ENCODE data around the gene DDX10.

- TF ChIP-seq, protein P1, sequence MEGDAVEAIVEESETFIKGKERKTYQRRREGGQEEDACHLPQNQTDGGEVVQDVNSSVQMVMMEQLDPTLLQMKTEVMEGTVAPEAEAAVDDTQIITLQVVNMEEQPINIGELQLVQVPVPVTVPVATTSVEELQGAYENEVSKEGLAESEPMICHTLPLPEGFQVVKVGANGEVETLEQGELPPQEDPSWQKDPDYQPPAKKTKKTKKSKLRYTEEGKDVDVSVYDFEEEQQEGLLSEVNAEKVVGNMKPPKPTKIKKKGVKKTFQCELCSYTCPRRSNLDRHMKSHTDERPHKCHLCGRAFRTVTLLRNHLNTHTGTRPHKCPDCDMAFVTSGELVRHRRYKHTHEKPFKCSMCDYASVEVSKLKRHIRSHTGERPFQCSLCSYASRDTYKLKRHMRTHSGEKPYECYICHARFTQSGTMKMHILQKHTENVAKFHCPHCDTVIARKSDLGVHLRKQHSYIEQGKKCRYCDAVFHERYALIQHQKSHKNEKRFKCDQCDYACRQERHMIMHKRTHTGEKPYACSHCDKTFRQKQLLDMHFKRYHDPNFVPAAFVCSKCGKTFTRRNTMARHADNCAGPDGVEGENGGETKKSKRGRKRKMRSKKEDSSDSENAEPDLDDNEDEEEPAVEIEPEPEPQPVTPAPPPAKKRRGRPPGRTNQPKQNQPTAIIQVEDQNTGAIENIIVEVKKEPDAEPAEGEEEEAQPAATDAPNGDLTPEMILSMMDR (IDR thresholded peaks at IDR 0.05) = no peak
- no peak for TF ChIP-seq POLR2A (IDR thresholded peaks at IDR 0.05)
Measured at GRCh38 chr11:108877178-108877577, 212.3 kb downstream of the DDX10 start.

All from uterus (tissue), 2 donors.